Measurements from ENCODE around the gene SCIN. TPM values are rescaled to one million over a fixed set of nuclear protein-coding genes. Genes with fewer than 3 reads are reported as not detected.
"Not testable (repeated sequence)": the region's sequence is repeated elsewhere in the genome, so short reads cannot be mapped to it uniquely, and the experiment has no call there.

Gene SCIN
- polyA plus RNA-seq, 4 donors: 111 to 139 (median 118) TPM

DNA sequence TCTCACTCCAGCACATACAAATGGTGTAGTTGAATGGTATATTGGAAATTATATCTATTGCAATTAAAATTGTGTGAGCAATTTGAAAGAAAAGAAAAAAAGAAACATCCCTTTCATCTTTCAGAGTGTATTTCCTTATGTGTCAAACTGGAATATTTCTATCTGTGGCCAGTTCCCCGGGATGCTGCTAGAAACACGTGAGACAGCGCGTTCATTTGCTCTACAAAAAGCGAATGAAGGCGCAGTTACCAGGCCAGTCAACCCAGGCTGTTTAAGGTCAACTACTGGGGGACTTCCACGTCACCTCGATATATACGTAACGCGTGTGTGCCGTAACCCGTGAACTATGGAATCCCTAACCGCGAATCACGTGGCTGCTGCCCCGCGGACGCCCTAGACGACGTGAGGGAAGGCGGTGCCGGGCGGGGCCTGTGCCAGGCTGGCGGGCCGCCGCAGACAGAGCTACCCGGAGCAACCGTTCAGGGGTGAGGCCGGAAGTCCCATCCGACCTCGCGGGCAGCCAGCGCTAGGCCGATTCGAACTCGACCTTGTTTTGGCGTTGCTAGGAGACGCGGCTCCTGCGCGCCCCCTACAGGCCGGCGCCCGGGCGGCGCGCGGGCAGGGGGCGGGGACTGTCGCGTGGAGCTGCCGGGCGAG, 115.8 kb downstream of the SCIN start:
- peak; percentile 72 to 85 (median 76) for DNase-seq (ENCODE audit: low read depth in 4 of 4, low spot score in 3 of 4)

DNA sequence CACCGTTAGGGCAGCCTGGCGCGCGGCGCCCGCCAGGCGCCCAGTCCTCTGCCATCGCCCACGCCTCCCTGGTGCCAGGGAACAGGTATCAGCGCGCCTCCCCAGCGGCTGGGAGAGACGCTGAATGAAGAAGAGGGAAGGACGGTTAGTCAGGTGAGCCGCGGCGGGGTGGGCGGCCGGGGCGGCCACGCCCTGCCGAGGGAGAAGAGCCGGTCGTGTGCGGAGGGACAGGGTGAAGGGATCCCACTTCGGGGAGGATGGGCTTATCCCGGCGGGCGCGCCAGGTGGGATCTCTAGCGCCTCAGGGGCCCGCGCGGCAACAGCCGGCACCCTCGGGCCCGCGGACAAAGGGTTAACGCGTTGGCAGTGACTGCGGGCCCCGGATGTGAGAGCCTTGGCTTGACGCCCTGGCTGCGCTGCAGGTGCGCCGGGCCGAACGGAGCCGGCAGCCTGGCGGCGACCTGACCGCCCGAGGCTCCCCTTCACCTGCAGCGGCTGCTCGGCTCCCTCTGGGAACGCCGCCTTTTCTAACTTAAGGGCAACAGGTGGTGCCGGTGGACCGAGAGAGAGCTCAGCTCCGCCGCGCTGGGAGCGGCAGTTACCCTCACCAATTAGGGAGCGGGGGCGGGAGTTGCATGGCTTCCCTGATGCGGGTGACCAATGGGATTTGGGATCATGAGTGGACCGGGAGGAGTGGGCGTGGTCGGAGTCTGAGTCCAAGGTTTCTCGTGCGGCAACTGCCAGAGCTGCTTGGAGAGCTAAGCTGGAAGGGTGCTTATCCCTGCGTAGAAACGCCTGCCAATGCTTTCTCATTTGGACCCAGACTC, 116.6 kb downstream of the SCIN start, which contains the start of gene ARL4A:
Gene ARL4A, plus strand, starts transcription at position 743 of the 827 bp plus-strand sequence. CDS start 622 bp downstream, outside the sequence.
- peak; percentile 95 to 98 (median 97) for DNase-seq (ENCODE audit: low read depth in 4 of 4, low spot score in 3 of 4)

DNA sequence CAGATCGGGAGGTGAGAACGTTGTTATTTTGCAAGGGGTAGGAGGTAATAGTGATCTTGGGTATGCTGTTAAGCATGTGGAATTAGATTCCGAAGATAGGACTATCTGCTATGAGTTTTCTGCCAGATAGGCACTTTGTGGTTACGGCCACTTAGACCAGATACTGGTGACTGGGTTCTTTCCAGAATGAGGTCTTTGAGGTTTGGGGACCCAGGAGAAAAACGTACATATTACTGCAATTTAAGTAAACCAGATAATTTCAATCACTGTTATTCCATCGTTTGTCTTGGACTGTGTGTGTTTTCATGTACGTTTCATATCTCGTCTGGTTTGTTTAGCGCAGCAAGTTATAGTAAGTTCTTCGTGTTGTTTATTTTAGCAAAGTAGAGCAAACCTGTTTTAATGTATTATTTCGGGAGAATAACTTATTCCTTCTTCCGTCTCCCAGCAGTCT, 117.2 kb downstream of the SCIN start:
- DNase-seq (ENCODE audit: low read depth in 4 of 4, low spot score in 3 of 4): no peak

DNA sequence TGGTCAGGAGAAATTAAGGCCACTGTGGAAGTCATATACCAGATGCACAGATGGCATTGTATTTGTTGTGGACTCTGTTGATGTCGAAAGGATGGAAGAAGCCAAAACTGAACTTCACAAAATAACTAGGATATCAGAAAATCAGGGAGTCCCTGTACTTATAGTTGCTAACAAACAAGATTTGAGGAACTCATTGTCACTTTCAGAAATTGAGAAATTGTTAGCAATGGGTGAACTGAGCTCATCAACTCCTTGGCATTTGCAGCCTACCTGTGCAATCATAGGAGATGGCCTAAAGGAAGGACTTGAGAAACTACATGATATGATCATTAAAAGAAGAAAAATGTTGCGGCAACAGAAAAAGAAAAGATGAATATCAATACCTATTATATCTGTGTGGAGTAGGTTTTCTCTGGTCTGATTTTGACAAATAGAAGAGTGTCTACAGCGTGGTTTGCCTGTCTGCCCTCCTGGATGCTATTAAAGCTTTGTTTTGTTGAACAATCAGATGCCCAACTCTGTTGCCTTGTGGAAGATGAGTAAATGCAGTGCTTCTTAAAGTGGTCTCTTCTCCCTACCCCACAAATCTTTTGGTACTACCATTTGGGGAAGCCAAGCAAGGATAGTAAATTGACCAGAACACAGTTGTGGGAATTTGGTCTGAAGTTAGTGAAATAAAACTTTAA, 118.1 kb downstream of the SCIN start:
- DNase-seq (ENCODE audit: low read depth in 4 of 4, low spot score in 3 of 4): not testable (repeated sequence)

DNA sequence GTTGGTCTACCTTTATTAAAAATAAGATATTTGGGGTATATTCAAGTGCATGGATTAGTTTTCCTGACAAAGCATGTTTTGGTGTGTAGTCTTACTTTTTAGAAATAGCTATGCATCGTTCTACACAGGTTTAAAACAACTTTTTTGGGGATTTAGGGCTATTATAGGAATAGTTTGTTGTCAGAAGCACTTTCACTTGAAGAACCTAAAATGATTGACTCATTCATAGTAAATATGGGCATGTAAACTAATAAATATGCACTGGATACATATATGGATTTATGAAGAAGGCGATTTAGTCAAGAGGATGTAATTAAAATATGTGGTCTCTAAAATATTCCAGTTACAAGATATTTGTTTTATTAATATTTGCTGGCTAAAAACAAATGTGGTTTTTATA, 118.9 kb downstream of the SCIN start:
- DNase-seq (ENCODE audit: low read depth in 4 of 4, low spot score in 3 of 4): no peak

DNA sequence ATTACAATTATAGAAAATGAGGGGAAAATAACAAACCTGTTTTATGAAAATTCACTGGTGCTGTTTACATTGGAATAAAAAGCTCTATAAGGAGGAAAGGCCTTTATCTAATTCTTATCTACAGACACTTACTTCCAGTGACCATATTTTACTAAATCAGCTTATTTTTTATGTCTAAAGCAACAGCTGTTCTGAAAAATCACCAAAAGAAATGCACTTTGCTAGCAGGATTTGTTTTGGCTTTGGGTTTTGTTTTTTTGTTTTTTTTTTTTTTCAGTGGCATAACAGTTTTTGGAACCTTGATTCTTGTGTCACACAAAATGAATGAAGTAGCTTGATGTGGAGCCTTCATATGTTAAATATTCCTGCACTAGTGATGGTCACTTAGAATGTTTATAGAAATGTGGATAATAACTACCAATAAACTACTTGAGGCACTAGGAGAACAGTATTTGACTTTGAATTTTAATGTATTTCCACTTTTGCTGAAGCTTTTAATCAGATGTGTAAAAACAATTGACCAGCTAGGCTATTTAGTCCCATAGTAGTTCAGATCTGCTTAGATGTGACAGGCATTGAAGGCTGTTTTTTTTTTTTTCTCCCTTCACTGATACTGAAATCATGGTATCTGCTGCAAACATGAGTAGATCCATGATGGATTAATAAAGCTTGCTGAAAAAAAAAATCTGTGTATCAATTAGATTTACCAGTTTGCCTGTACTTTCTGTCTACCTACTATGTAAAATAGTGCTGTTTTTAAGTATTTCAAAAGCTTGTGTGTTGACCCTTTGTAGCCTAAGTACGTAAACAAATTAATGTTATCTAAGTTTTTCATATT, 119.7 kb downstream of the SCIN start:
- no peak for DNase-seq (ENCODE audit: low read depth in 4 of 4, low spot score in 3 of 4)

DNA sequence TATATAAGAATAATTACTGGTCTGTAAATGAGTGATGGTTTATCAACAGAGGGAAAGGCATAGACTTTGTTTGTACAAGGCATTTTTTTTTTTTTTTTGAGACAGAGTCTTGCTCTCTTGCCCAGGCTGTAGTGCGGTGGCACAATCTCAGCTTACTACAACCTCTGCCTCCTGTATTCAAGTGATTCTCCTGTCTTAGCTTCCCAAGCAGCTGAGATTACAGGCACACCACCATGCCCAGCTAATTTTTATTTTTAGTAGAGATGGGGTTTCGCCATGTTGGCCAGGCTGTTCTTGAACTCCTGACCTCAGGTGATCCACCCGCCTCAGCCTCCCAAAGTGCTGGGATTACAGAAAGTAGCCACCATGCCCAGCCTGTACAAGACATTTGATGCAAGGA, 120.9 kb downstream of the SCIN start:
- not testable (repeated sequence) for DNase-seq (ENCODE audit: low read depth in 4 of 4, low spot score in 3 of 4)

DNA sequence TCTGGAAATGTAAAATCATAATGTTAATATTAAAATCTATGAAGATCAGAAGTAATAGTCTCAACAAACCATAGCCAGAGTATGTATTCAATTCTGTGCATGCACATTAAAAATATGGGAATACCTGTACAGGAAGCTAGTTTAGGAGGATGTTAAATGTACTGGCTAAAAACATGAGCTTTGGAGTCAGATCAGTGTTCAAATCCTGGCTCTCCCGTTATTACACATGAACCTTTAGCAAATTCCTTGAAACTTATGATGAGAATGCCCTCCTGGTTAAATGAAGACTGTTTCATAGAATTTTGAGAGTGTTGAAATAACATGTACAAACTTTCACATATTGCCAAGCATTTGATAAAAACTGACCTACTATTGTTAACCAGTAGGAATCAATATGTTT, 121.5 kb downstream of the SCIN start:
- no peak for DNase-seq (ENCODE audit: low read depth in 4 of 4, low spot score in 3 of 4)

DNA sequence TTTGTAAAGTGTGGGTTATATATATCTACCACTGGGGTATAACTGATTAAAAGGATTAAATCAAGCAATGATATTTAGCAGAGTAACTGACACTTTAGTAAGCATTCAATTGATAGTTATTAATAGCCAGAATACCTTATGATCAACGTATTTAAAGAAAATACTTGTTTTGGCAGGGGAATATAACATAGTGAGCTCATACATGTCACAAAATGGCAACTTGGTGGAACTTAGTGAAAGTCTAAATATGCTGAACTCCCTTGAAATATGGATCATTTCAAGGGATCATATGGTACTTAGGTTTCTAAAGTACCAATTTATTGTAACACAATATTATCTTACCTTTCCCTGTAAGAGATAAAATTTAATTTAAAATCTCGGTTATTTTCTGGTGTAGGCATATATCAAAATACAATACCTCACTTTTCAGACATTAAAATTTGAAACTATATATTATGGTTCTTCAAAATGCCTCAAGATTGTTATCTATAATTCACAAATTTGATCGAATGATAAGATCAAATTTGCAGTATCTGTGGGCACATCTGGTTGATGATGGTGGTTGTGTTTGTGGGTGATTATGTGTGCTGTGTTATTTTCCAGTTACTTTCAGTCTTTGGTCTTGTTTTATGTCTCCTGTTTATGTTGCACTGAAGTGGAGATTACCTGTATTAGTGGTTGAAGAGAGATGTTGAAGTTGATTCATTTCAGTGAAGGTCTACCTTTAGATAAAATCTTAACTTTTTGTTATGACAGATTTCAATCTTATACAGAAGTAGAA, 122.1 kb downstream of the SCIN start:
- no peak for DNase-seq (ENCODE audit: low read depth in 4 of 4, low spot score in 3 of 4)

DNA sequence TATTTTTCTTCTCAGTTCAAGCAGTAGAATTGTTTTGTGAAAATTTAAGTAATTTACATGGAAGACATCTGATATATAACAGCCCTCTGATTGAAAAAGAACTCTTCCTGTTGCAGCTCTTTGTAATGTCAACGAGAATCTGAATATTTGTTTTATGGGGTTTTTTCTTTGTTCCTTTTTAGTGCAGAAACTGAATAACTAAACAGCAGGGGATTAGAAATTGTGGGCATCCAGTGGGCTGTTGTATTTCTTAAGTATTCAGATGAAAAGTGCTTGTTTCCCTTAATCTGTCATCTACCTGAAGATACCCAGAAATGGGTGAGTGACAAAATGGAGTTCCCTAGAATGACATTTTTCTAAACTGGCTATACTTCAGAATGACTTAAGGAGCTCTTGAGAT, 124.3 kb downstream of the SCIN start:
- no peak for DNase-seq (ENCODE audit: low read depth in 4 of 4, low spot score in 3 of 4)

DNA sequence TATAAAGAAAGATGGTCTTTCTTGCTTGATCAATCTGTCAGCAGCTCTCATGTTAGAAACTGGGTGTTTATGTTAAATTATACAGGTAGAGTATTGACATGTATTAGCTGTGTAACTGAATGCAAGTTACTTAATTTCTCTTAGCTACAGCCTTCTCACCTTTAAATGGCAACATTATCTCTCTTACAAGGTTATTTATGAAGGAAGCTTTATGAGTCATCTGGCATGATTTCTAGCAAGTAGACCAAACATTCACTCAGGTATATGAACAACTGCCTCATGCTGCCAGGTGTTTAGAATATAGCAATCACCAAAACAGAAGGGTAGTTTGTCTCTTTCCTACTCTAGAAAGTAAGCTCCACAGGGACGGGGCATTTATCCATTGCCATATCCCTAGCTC, 125.4 kb downstream of the SCIN start:
- no peak for DNase-seq (ENCODE audit: low read depth in 4 of 4, low spot score in 3 of 4)

DNA sequence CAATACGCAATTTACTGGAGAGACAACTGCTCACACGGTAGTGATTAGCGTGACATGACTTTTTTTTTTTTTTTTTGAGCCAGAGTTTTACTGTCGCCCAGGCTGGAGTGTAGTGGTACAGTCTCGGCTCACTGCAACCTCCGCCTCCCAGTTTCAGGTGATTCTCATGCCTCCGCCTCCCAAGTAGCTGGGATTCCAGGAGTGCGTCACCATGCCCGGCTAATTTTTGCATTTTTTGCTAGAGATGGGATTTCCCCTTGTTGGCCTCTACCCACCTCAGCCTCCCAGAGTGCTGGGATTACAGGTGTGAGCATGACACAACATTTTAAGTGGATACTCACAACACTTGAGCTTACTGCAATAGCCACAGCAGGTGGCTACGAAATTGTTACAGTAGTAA, 128.8 kb downstream of the SCIN start:
- no peak for DNase-seq (ENCODE audit: low read depth in 4 of 4, low spot score in 3 of 4)

DNA sequence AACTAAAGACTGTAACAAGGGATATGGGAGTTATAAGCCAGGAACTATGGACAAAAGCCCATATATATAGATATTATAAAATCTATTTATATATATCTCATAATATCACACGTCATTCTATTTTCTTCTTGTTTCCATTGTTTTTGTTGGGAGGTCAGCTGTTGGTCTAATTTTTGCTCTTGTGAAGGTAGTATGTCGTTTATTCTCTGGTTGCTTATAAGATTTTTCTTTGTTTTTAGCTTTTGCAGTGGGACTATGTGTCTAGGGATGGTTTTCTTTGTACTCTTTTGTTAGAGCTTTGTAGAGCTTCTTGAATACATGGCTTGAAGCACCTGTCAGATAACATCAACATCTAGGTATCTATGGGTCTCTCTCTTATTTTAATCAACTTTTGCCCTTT, 130.9 kb downstream of the SCIN start:
- no peak for DNase-seq (ENCODE audit: low read depth in 4 of 4, low spot score in 3 of 4)

DNA sequence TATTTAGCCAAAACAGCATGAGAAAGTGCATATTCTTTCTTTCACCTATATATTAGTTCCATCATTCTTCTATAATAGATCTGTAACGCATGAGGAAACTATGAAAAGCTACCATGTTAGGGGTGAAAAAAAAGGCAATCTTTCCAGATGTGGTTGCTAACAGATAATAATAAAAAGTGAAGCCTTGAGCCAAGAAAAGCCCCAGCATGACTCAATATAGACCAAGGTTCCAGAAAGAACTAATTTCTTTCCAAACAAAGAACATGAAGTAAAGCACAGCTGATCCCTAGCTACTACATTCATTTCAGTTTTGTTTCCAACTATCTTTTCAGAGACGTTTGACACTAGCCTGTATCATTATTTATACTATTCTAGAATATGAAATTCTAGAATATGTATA, 133.4 kb downstream of the SCIN start:
- DNase-seq (ENCODE audit: low read depth in 4 of 4, low spot score in 3 of 4): no peak

DNA sequence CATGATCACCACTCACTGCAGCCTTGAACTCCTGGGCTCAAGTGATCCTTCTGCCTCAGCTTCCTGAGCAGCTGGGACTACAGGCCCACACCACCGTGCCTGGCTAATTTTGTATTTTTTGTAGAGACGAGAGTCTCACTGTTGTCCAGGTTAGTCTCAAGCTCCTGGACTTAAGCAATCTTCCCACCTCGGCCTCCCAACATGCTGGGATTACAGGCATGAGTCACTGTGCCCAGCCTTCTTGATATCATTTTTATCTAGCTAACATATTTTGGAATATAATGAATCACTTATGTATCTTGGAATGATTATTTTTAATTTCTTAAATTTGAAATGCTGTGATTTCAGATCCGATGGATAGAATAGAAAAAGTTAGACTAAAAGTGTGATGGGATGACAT, 135.4 kb downstream of the SCIN start:
- no peak for DNase-seq (ENCODE audit: low read depth in 4 of 4, low spot score in 3 of 4)

DNA sequence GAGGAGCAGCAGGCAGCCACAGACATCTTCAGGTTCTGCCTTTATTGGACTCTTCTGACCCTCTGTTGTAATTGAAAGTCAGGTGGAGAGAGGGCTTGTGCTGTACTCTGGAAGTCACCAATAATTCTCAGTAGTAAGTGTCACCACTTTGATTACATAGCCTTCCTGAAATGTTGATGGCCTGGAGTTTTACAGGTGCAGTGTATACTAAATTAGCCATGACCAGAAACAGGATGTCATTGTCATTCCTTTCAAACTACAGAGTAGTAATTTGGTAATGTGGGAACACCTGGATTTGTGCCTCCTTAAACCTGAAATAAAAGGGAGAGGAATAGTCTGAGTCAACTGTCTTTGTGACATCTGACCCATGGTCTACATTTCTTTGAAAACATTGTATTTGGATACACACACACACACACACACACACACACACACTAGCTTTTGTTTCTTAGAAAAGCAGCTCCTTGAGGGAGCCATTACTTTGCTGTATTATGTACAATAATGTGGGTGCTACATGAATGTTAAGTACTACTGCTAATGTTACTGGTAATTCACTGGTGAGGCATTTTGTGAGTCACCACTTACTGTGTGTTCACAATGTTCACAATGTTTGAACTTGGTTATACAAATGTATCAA, 136.5 kb downstream of the SCIN start:
- no peak for DNase-seq (ENCODE audit: low read depth in 4 of 4, low spot score in 3 of 4)

DNA sequence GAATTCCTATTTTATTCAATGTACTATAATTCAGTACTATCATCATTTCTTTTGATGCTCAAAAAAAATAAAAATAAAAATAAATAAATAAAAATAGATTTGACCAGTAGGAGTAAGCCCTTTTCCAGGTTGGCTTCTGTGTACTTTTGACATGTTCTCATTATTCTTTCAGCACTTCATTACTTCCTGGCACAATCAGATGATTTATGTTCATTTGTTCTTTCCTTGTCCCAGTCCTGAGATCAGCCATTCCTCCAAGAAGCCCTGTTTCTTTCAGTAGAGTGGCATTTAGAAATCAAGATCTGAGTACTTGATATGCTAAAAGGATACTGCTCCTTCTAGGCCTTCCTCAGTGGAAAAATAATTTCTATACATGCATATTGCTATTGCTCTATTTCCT, 137.8 kb downstream of the SCIN start:
- no peak for DNase-seq (ENCODE audit: low read depth in 4 of 4, low spot score in 3 of 4)
